ENCODE data around the gene MSMO1. TPM values are rescaled to one million over a fixed set of nuclear protein-coding genes. Genes with fewer than 3 reads are reported as not detected.

MSMO1 gene
- total RNA-seq, 4 donors from 2014 or later: 10.8 to 17.4 (median 12.4) TPM

DNA sequence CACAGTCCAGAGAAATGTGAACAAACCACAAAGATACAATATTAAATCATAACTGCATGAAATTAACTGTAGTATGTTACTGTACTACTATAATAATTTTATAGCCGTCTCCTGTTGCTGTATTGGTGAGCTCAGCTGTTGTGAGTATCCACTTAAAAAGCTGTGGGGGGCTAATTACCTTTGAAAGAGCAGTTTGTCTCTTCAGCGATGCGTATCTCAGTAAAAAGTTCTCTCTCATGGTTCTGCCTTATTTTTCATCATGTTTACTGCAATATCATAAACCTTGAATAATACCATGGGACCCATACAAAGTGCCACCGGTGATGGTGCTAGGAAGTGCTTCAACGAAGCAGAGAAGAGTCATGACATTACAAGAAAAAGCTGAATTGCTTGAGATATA lies 8.4 kb upstream of the MSMO1 start:
- DNase-seq (ENCODE audit: extremely low spot score): no peak
- TF ChIP-seq POLR2AphosphoS5 (IDR thresholded peaks at IDR 0.05) (no peak), EP300 (IDR thresholded peaks at IDR 0.05) (no peak), POLR2A (IDR thresholded peaks at IDR 0.05; ENCODE audit: low read depth) (no peak)
- TF ChIP-seq, protein P1, sequence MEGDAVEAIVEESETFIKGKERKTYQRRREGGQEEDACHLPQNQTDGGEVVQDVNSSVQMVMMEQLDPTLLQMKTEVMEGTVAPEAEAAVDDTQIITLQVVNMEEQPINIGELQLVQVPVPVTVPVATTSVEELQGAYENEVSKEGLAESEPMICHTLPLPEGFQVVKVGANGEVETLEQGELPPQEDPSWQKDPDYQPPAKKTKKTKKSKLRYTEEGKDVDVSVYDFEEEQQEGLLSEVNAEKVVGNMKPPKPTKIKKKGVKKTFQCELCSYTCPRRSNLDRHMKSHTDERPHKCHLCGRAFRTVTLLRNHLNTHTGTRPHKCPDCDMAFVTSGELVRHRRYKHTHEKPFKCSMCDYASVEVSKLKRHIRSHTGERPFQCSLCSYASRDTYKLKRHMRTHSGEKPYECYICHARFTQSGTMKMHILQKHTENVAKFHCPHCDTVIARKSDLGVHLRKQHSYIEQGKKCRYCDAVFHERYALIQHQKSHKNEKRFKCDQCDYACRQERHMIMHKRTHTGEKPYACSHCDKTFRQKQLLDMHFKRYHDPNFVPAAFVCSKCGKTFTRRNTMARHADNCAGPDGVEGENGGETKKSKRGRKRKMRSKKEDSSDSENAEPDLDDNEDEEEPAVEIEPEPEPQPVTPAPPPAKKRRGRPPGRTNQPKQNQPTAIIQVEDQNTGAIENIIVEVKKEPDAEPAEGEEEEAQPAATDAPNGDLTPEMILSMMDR (IDR thresholded peaks at IDR 0.05): no peak
- Histone ChIP-seq H3K4me3 (no peak overlapping the region), H3K27ac (replicated peaks in 1 of 4) (no peak overlapping the region), H3K36me3 (peaks cover 0 to 13% (median 0%) of the 10 kb centered on the region in 4 donors), H3K4me1 (no peaks in the 10 kb centered on the region), H3K9me3 (no peaks in the 10 kb centered on the region), H3K27me3 (no peaks in the 10 kb centered on the region)
- WGBS: 98% methylated on average over 5 of the region's 5 CpGs
- intact Hi-C loops (cut with DNase I): no loop called here

DNA sequence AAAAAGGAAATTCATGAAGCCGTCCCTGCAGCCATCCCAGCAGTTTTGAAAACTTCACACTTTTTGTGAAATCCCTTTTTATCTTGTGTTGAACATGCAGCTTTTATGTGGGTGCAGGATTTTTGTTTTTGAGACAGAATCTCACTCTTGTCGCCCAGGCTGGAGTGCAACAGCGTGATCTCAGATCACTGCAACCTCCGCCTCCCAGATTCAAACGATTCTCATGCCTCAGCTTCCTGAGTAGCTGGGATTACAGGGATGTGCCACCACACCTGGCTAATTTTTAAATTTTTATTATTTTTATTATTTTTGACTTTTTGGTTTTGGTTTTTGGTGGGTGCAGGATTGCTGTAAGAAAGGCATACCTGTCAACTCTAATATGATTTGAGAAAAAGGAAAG lies 8.0 kb upstream of the MSMO1 start:
- no peaks in the 10 kb centered on the region for H3K4me1 ChIP-seq
- no peak overlapping the region for H3K4me3 ChIP-seq
- no peaks in the 10 kb centered on the region for H3K9me3 ChIP-seq
- H3K27me3 ChIP-seq: no peaks in the 10 kb centered on the region
- intact Hi-C loops (cut with DNase I): no loop called here
- no peak overlapping the region for H3K27ac ChIP-seq (replicated peaks in 1 of 4)
- no peak for DNase-seq (ENCODE audit: extremely low spot score)
- TF ChIP-seq POLR2AphosphoS5 (IDR thresholded peaks at IDR 0.05) (no peak), POLR2A (IDR thresholded peaks at IDR 0.05; ENCODE audit: low read depth) (no peak), EP300 (IDR thresholded peaks at IDR 0.05) (no peak)
- TF ChIP-seq, protein P1 (IDR thresholded peaks at IDR 0.05): no peak
- 99% methylated on average over 5 of the region's 5 CpGs for WGBS
- H3K36me3 ChIP-seq: peaks cover 0 to 13% (median 0%) of the 10 kb centered on the region in 4 donors

DNA sequence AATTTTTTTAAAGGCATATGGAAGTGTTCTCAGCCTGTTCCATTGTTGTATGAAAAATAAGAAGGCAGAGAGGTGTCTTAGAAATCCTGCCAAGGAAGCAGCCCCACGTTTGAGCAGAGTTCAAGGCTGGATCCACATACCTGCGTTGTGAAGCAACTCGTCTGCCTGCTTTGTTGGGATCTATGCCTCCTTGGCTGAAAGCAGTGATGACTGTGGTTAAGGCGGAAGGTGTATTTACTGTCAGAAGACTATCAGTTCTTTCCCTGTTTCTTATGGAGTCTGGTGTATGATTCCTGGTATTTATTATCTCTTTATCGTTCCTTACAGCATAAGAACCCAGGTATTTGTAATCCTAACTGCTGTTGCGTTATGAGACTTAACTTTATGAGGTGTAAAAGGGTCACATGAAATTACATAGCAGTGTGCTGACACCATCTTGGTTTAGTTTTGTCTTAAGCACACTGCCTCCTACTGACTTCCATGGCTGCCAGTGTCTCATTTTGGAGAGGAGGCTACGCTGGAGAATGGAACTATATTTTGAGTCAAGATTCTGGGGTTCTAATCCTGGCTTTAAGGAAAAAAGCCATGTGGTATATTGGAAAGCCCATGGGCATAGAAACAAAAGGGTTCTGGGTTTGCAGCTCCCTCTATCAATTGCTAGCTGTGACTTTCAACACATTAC lies 3.1 kb upstream of the MSMO1 start:
- intact Hi-C loops (cut with DNase I): no loop called here
- H3K27ac ChIP-seq (replicated peaks in 1 of 4): no peak overlapping the region
- H3K4me1 ChIP-seq: peaks cover 9 to 24% (median 18%) of the 10 kb centered on the region in 4 donors
- H3K9me3 ChIP-seq: no peaks in the 10 kb centered on the region
- 92% methylated on average over 7 of the region's 7 CpGs for WGBS
- no peak overlapping the region for H3K4me3 ChIP-seq
- peaks cover 0 to 5% (median 0%) of the 10 kb centered on the region in 4 donors for H3K36me3 ChIP-seq
- no peak for DNase-seq (ENCODE audit: extremely low spot score)
- TF ChIP-seq EP300 (IDR thresholded peaks at IDR 0.05) (no peak), POLR2AphosphoS5 (IDR thresholded peaks at IDR 0.05) (no peak)
- H3K27me3 ChIP-seq: no peaks in the 10 kb centered on the region

DNA sequence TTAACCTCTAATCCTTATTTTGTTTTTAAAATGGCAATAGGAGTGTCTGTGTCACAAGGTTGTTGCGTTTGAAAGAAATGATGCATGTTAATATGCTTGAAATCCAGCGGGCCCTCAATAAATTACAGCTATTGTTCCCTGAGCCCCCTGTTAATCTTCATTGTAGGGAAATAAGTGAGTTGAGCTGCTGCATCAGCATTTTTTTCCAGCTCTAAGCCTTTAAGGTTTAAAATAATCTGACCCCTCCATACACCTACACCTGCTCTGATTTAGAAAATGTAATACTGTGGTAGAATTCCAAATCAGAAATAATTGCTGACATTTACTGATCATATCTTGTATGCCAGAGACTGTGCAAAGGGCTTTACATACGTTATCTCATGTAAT lies 2.6 kb upstream of the MSMO1 start:
- Histone ChIP-seq H3K4me3 (no peak overlapping the region), H3K27ac (replicated peaks in 1 of 4) (no peak overlapping the region), H3K27me3 (no peaks in the 10 kb centered on the region), H3K4me1 (peaks cover 9 to 27% (median 19%) of the 10 kb centered on the region in 4 donors), H3K9me3 (no peaks in the 10 kb centered on the region), H3K36me3 (no peaks in the 10 kb centered on the region)
- intact Hi-C loops (cut with DNase I): loop anchor here (5.0 kb wide), 1 partner anchor 213 kb away; the partner anchor contains the start of gene TMEM192
- TF ChIP-seq POLR2AphosphoS5 (IDR thresholded peaks at IDR 0.05): no peak
- TF ChIP-seq EP300 (IDR thresholded peaks at IDR 0.05): no peak
- no peak for DNase-seq (ENCODE audit: extremely low spot score)
- 88% methylated on average over 3 of the region's 3 CpGs for WGBS

DNA sequence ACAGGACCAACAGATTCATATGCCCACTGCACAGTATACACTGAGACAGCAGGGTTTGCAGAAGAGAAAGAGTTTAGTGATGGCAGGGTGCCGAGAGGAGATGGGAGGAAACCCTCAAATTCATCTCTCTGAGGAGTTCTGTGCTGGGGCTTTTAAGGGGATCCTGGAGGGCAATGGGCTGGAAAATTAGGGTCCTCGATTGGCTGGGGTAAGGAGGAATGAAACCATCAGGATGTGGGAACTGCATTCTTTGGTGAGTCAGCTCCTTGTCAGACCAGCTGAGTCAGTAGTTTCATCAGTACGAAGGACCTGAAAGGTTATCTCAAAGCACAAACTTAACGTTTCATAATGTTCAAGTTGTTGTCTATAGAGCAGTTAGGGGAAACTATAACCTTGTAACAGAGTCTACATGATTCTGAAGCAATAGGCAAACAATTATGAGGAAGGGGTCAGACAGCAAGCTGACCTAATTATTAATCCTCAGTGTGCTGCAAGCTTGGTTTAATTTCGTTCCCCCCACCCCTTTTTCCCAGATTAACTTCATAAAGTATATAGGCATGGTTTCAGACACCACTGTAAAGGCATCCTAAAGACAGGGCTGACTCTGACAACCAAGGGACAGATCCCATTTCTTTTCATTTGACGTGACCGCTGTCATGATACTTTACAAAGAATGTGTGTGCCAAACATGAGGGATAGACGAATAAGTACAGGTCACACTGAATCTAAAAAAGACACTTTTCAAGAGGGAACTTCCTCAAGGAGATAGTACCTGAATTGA lies 1.5 kb upstream of the MSMO1 start:
- peak overlapping the region in 2 of 4 donors; percentile 77 to 80 for H3K27ac ChIP-seq (replicated peaks in 1 of 4)

More for the DNA sequence above, 1.5 kb upstream of the MSMO1 start:
- intact Hi-C loops (cut with DNase I): loop anchor here (5.0 kb wide), 1 partner anchor 214 kb away; the partner anchor contains the start of gene TMEM192
- Histone ChIP-seq H3K4me3 (peak overlapping the region in 3 of 4 donors; percentile 62 to 96 (median 92)), H3K9me3 (no peaks in the 10 kb centered on the region), H3K36me3 (no peaks in the 10 kb centered on the region), H3K27me3 (no peaks in the 10 kb centered on the region), H3K4me1 (peaks cover 9 to 29% (median 19%) of the 10 kb centered on the region in 4 donors)
- WGBS: 62% methylated on average over 8 of the region's 8 CpGs
- TF ChIP-seq, protein P1 (IDR thresholded peaks at IDR 0.05): no peak
- TF ChIP-seq EP300 (IDR thresholded peaks at IDR 0.05) (no peak), POLR2AphosphoS5 (IDR thresholded peaks at IDR 0.05) (no peak)
- no peak for DNase-seq (ENCODE audit: extremely low spot score)

Data from esophagus muscularis mucosa (tissue), 4 donors.